PC-3 (cell line): ENCODE measurements around the gene TMEM196. TPM values are rescaled to one million over a fixed set of nuclear protein-coding genes. Genes with fewer than 3 reads are reported as not detected.

Experiments used
- ATAC-seq: fragments of 200-7000 bp; cut with Tn5 transposase; 2 replicates; pipeline ENCODE4 v1.9.1; 2020; ENCODE audit warnings: mild to moderate bottlenecking, moderate library complexity
- BruUV-seq: library from RNA; stranded (reverse); fragments of 400-500 nt; replicated peaks from 2 replicates; lab custom pipeline; 2021; lab: Mats Ljungman, UMichigan
- CTCF ChIA-PET: fragments of 300-600 bp; sonication (Branson Sonifier 250); formaldehyde crosslinking; loops from one replicate; lab custom pipeline; 2022; ENCODE audit warnings: antibody characterized with exemption; lab: Charles Lee
- POLR2A ChIA-PET: fragments of 300-600 bp; sonication (Branson Sonifier 250); formaldehyde crosslinking; loops from one replicate; lab custom pipeline; 2022; ENCODE audit warnings: antibody characterized with exemption; ENCODE audit not compliant: unreplicated experiment; lab: Charles Lee
- DNase-seq: peaks from one replicate; pipeline ENCODE4 v3.0.0-alpha.2; 2015
- H2AFZ ChIP-seq: fragments of 300-600 bp; sonication (generic); 2 replicates; pipeline ENCODE4 v1.6.0; 2016; ENCODE audit warnings: antibody characterized with exemption, low read length
- H3F3A ChIP-seq: fragments of 300-600 bp; sonication (generic); one replicate; pipeline ENCODE4 v1.6.0; 2017; ENCODE audit warnings: antibody characterized with exemption, low read length, control low read depth, mild to moderate bottlenecking; ENCODE audit not compliant: unreplicated experiment
- H3K27ac ChIP-seq: fragments of 300-600 bp; sonication (generic); 2 replicates; pipeline ENCODE4 v1.5.1; 2016; ENCODE audit warnings: mild to moderate bottlenecking, low read length
- H3K27me3 ChIP-seq: fragments of 300-600 bp; sonication (generic); 2 replicates; pipeline ENCODE4 v1.6.1; 2016; ENCODE audit warnings: low read length, mixed read lengths
- H3K36me3 ChIP-seq: fragments of 300-600 bp; sonication (generic); 2 replicates; pipeline ENCODE4 v1.6.1; 2016; ENCODE audit warnings: low read depth, mixed run types, low read length, mixed read lengths
- H3K4me1 ChIP-seq: fragments of 300-600 bp; sonication (generic); 2 replicates; pipeline ENCODE4 v1.5.1; 2016; ENCODE audit warnings: low read length; ENCODE audit not compliant: insufficient read depth
- H3K4me2 ChIP-seq: fragments of 300-600 bp; sonication (generic); 2 replicates; pipeline ENCODE4 v1.6.0; 2016; ENCODE audit warnings: low read length
- H3K4me3 ChIP-seq: fragments of 300-600 bp; sonication (generic); 2 replicates; pipeline ENCODE4 v1.5.1; 2016; ENCODE audit warnings: mild to moderate bottlenecking, low read length, mixed read lengths
- H3K79me2 ChIP-seq: fragments of 300-600 bp; sonication (generic); 2 replicates; pipeline ENCODE4 v1.6.1; 2017; ENCODE audit warnings: low read length, mixed read lengths
- H3K9ac ChIP-seq: fragments of 300-600 bp; sonication (generic); 2 replicates; pipeline ENCODE4 v1.6.0; 2016; ENCODE audit warnings: mild to moderate bottlenecking, low read length
- H3K9me2 ChIP-seq: fragments of 300-600 bp; sonication (generic); replicated peaks from 2 replicates; pipeline ENCODE4 v1.6.1; 2016; ENCODE audit warnings: mixed run types, low read length, mixed read lengths
- H3K9me3 ChIP-seq: fragments of 300-600 bp; sonication (generic); 2 replicates; pipeline ENCODE4 v1.6.1; 2016; ENCODE audit warnings: low read length, mixed read lengths
- H4K20me1 ChIP-seq: fragments of 300-600 bp; sonication (generic); 2 replicates; pipeline ENCODE4 v1.6.1; 2016; ENCODE audit warnings: low read length, mixed read lengths
- EZH2 ChIP-seq: fragments of 300-600 bp; sonication (generic); IDR thresholded peaks from one replicate; pipeline ENCODE4 v1.6.1; 2017; ENCODE audit warnings: antibody characterized with exemption, mild to moderate bottlenecking, low read length; ENCODE audit not compliant: unreplicated experiment
- EZH2phosphoT487 ChIP-seq: fragments of 300-600 bp; sonication (generic); IDR thresholded peaks from 2 replicates; pipeline ENCODE4 v1.6.1; 2018; ENCODE audit warnings: mild to moderate bottlenecking, antibody characterized with exemption, low read length, borderline replicate concordance
- intact Hi-C: fragments of 100-400 bp; cut with micrococcal nuclease; formaldehyde crosslinking; loops from 2 replicates; pipeline ENCODE4 v1.9.0; 2023
- total RNA-seq: library from RNA; depleted of rRNA; stranded (reverse); fragments of >200 nt; gene quantifications from 2 replicates; pipeline ENCODE4 v1.2.3, GENCODE V29; 2014
- TF ChIP-seq, protein P1 (sequence below): fragments of 300-600 bp; sonication (generic); conservative IDR thresholded peaks from 2 replicates; pipeline ENCODE4 v1.5.1; 2017; ENCODE audit warnings: antibody characterized with exemption, low read depth, mild to moderate bottlenecking, low read length

The TMEM196 gene
- total RNA-seq, 1 experiment from 2014 or later = not detected

DNA sequence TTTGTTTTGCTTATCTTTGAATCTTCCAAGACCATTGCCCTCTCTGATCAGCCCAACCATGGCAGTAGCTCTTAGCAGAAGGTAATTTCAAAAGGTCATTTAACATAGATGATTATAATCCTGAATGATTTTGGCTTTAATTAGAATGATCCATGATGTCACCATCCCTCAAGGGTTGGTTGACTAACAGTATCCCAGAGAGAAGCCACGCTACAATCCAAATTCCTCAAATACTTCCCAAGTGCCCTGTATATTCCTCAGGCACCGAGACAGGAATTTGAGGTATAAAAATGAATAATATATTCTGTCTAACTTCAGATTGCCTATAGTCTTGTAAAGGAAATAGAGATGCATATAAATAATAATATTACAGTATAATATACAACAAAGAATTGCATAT lies 42.1 kb upstream of the TMEM196 start:
- Histone ChIP-seq H3K27ac (no peak overlapping the region), H3K9me2 (no peaks in the 10 kb centered on the region), H3K9me3 (no peaks in the 10 kb centered on the region), H3K4me1 (no peaks in the 10 kb centered on the region), H3K79me2 (no peaks in the 10 kb centered on the region), H3K27me3 (no peaks in the 10 kb centered on the region), H3K36me3 (no peaks in the 10 kb centered on the region), H3F3A (no peaks in the 10 kb centered on the region), H3K9ac (no peak overlapping the region), H4K20me1 (no peaks in the 10 kb centered on the region), H3K4me3 (no peak overlapping the region), H3K4me2 (no peak overlapping the region), H2AFZ (no peak overlapping the region)
- BruUV-seq = no TSS peak
- DNase-seq (no peak), ATAC-seq (no peak)
- intact Hi-C loops = no loop called here
- ChIA-PET POLR2A (no interaction called here), CTCF (no interaction called here)
- no peak for TF ChIP-seq EZH2phosphoT487
- TF ChIP-seq, protein P1, sequence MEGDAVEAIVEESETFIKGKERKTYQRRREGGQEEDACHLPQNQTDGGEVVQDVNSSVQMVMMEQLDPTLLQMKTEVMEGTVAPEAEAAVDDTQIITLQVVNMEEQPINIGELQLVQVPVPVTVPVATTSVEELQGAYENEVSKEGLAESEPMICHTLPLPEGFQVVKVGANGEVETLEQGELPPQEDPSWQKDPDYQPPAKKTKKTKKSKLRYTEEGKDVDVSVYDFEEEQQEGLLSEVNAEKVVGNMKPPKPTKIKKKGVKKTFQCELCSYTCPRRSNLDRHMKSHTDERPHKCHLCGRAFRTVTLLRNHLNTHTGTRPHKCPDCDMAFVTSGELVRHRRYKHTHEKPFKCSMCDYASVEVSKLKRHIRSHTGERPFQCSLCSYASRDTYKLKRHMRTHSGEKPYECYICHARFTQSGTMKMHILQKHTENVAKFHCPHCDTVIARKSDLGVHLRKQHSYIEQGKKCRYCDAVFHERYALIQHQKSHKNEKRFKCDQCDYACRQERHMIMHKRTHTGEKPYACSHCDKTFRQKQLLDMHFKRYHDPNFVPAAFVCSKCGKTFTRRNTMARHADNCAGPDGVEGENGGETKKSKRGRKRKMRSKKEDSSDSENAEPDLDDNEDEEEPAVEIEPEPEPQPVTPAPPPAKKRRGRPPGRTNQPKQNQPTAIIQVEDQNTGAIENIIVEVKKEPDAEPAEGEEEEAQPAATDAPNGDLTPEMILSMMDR = no peak
- no peak for TF ChIP-seq EZH2

DNA sequence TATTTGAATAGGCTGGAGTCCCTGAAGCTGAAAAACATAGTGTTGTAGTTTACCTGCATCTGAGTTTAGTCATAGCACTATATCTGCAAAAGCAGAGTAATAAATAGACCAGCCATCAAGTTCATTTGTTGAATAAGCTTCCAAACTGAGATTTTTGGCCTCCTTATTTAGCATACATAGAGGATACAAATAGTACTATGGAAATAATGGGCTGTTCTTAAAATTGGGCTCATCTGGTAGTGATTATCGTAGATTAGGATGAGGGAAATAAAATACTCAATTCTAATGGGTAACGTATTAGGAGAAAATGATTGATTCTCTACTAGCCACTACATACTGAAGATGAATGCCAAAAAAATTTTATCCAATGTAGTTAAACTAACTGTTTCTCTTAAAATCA lies 41.4 kb upstream of the TMEM196 start:
- Histone ChIP-seq H2AFZ (no peak overlapping the region), H3K9ac (no peak overlapping the region), H3F3A (no peaks in the 10 kb centered on the region), H3K79me2 (no peaks in the 10 kb centered on the region), H3K4me2 (no peak overlapping the region), H4K20me1 (no peaks in the 10 kb centered on the region), H3K27me3 (no peaks in the 10 kb centered on the region), H3K9me2 (no peaks in the 10 kb centered on the region), H3K4me3 (no peak overlapping the region), H3K27ac (no peak overlapping the region), H3K9me3 (no peaks in the 10 kb centered on the region), H3K36me3 (no peaks in the 10 kb centered on the region), H3K4me1 (no peaks in the 10 kb centered on the region)
- POLR2A ChIA-PET = no interaction called here
- ATAC-seq (no peak), DNase-seq (no peak)
- no TSS peak for BruUV-seq
- no peak for TF ChIP-seq EZH2
- TF ChIP-seq EZH2phosphoT487 = no peak
- TF ChIP-seq, protein P1 = no peak
- CTCF ChIA-PET = no interaction called here
- intact Hi-C loops = no loop called here

DNA sequence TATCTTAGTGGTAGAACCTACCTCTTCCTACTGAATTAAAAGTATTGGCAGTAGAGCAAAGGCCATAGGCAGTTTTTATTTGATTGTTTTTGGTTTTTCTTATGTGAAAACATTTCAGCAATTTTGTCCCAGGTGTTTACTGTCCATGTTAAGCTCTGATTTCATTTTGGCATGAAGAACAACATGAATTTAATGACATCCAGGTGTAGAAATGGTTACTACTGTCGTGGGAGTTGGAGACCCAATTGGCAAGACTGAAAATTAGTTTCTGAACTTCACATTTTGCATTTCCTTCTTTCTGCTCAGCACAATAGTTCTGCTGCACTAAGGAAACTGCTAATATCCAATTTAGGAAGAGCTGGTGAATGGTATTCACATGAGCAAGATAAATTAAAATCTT lies 38.0 kb upstream of the TMEM196 start:
- no peaks in the 10 kb centered on the region for H3K9me2 ChIP-seq
- no peaks in the 10 kb centered on the region for H3K4me1 ChIP-seq
- H3K4me3 ChIP-seq = no peak overlapping the region
- H3K27me3 ChIP-seq = no peaks in the 10 kb centered on the region
- H3K9me3 ChIP-seq = no peaks in the 10 kb centered on the region
- CTCF ChIA-PET = no interaction called here
- POLR2A ChIA-PET = no interaction called here
- H3K27ac ChIP-seq = no peak overlapping the region
- no peaks in the 10 kb centered on the region for H3K79me2 ChIP-seq
- intact Hi-C loops = no loop called here
- H3K36me3 ChIP-seq = no peaks in the 10 kb centered on the region
- no peaks in the 10 kb centered on the region for H3F3A ChIP-seq
- H4K20me1 ChIP-seq = no peaks in the 10 kb centered on the region
- H3K9ac ChIP-seq = no peak overlapping the region
- no peak for ATAC-seq
- BruUV-seq = no TSS peak
- DNase-seq = no peak
- no peak overlapping the region for H3K4me2 ChIP-seq
- TF ChIP-seq, protein P1 = no peak
- TF ChIP-seq EZH2 = no peak
- H2AFZ ChIP-seq = no peak overlapping the region
